ENCODE results near the gene ADD1.

GRCh38 chr4:2964706-2965258, 121.1 kb downstream of the ADD1 start:
- TF ChIP-seq CTCF (IDR thresholded peaks at IDR 0.05): no peak
- no peak for TF ChIP-seq EZH2 (IDR thresholded peaks at IDR 0.05; ENCODE audit: borderline replicate concordance, insufficient read depth, low read depth, low read length, poor library complexity, severe bottlenecking)
